ACHN (cell line): Measurements from ENCODE around the gene DSC2.

Experiments
- DNase-seq: peaks from one replicate; pipeline ENCODE4 v3.0.0-alpha.2; 2015
- in situ Hi-C: cut with HindIII; loops from 2 replicates; pipeline ENCODE4 v1.10.0; 2017; ENCODE audit warnings: low sequenced_read_pairs, low pct_ligation_motif_present, low pct_unique_long_range_greater_than_20kb

The DSC2 gene

DNA sequence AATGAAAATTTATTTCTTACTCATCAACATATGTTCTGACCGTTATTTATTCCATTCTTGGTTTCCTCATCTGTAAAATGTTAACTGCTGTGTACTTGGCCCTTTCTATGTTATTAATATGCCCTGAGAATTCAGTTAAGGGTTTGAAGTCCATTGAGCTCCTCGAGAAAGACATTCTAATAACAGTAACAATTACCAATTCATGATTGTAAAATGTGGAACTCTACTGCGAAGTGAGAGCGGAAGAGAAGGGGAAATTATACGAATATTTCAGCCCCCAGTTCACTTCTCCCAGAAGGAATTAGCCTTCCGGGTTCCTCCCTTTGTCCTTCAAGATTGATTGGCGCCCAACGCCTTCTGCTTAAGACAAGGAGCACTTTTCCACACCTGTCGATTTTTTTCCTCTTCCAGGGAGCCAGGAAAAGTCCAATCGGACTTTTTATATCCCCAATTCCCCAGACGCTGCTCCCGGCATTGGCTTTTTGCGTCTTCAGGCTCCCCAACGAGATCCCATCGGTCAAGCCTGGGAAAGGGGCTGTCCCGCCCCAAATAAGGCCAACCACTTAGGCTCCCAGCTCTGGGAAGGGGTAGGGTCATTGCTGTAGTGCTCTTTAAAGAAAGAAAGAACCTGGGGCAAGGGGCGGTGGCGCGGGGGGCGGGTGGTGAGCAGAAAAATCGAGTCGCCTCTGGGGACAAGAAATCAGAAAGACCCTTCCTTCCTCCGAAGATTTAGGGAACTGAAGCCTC is 1.6 kb downstream of the DSC2 start:
- in situ Hi-C loops: no loop called here
- no peak for DNase-seq

- in situ Hi-C loops: no loop called here
- DNase-seq: no peak
These were observed 2.6 kb downstream of the DSC2 start for GRCh38 chr18:31099450-31100230.

GRCh38 chr18:31098878-31099277 is 3.3 kb downstream of the DSC2 start:
- in situ Hi-C loops: no loop called here
- DNase-seq: no peak

GRCh38 chr18:31097666-31098065 is 4.6 kb downstream of the DSC2 start:
- DNase-seq: no peak
- in situ Hi-C loops: no loop called here

GRCh38 chr18:31093880-31094279 is 8.3 kb downstream of the DSC2 start:
- in situ Hi-C loops: no loop called here

GRCh38 chr18:31093294-31093693 is 8.9 kb downstream of the DSC2 start:
- in situ Hi-C loops: no loop called here
- DNase-seq: no peak

More at GRCh38 chr18:31093880-31094279, 8.3 kb downstream of the DSC2 start:
- DNase-seq: no peak

DNA sequence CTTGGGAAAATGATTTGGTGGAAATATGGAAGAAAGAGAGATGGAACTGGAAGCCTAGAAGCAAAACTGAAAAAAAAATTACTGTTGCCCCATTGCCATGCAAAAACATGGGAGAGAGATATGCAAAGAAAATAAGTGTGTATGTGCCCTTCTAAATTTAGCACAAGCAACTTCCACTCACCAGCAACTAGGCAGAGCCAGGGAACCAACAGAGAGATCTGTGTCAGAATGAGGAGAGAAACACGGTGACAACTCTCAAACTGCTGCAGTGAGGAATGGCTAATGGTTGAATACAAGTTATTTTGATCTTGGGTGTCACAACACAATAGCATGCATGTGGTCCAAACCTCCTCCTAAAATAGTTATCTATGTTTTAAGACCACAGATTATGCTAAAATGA is 10.9 kb downstream of the DSC2 start:
- no peak for DNase-seq
- in situ Hi-C loops: no loop called here

DNA sequence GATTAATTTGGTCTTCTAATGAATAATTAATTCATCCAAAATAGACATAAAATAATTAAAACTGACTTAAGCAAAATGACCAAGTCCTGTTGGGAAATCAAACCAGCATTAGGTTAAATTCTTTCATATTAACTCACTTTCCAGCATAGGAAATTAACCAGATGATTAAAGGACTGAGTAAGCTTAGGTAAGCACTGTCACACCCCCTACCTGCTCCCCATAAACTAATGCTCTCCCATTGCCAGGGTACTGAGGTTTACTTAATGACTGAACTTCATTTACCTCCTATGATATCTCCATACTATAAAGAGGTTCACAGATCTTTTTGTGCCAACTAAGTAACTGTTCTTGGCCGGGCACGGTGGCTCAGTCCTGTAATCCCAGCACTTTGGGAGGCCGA is 13.7 kb downstream of the DSC2 start:
- in situ Hi-C loops: no loop called here
- DNase-seq: no peak

DNA sequence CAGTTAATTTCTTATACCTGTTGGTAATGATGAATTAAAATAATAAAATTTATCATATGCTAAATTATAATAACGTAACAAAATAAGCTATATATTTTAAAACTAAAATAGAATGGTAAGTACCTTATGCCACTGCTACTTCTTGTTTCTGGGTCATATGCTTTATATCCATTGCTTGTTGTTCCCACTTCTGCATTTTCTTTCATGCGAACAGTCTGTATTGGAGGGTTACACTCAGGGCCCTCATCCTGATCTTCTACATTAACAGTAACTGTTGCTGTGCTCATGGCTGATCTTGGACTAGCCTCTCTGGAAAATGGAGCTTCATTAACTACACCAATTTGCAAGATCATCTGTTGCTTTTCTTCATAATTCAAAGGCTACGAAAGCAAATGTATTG is 22.2 kb downstream of the DSC2 start:
- no peak for DNase-seq
- in situ Hi-C loops: no loop called here

DNA sequence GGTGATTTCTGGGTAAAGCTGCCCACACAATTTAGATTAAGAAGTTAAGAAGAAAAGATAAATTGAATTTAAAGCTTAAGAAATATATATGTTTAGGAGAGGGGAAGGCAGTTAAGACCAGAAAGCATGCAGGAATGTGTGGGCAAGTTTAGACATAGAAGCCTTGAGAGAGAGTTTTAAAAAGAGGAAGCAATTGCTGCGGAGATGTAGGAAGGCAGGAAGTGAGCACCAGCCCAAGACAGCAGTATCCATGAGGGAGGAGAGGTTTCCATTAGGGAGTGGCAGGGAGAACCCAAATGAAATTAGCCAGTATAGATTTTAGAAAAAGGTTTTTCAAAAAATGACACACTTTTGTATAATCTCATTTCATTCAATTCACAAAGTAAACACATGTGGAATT is 24.3 kb downstream of the DSC2 start:
- no peak for DNase-seq
- in situ Hi-C loops: no loop called here

GRCh38 chr18:31072175-31072574 is 30.0 kb downstream of the DSC2 start:
- no peak for DNase-seq
- in situ Hi-C loops: no loop called here

- in situ Hi-C loops: no loop called here
- no peak for DNase-seq
These were observed 32.0 kb downstream of the DSC2 start for GRCh38 chr18:31070206-31070605.

DNA sequence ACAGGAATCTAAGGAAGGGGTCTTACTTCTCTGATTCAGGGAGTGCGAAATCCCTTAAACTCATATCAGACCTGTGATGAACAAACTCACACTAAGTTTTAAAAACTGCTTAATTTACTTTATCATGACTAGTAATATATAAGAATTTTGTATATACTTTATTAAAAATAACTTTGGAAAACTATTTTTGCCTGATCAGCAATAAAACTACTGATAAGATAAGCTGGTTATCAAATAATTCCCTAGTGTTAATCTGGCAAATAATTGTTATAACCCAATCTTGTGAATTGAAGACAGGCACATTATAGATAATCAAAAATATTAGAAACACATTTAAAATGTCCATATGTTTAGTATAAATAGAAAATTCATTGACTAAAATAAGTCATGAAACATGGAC is 36.0 kb downstream of the DSC2 start:
- in situ Hi-C loops: no loop called here
- DNase-seq: no peak

GRCh38 chr18:31065036-31065773 is 37.0 kb downstream of the DSC2 start:
- no peak for DNase-seq
- in situ Hi-C loops: no loop called here

- in situ Hi-C loops: no loop called here
- no peak for DNase-seq
These were observed 38.1 kb downstream of the DSC2 start for GRCh38 chr18:31064130-31064529.

DNA sequence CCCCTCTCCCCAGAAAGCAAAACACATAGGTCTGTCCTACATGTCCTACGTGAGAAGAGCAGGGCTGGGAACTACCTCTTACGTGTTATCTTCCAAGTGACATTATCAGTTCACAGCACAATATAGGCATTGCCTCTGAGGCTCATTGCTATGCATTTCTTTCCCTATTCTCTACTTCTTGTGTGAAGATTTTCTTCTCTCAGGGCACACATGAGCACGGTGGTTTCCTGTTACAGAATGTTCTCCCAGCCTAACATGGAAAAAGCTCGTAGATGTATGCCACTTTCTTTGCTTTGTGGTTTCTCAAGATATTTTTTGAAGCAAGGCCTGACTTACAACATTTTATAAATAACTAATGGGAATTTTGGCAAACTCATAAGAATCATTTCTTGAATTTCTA is 40.3 kb downstream of the DSC2 start:
- in situ Hi-C loops: no loop called here
- DNase-seq: no peak

DNA sequence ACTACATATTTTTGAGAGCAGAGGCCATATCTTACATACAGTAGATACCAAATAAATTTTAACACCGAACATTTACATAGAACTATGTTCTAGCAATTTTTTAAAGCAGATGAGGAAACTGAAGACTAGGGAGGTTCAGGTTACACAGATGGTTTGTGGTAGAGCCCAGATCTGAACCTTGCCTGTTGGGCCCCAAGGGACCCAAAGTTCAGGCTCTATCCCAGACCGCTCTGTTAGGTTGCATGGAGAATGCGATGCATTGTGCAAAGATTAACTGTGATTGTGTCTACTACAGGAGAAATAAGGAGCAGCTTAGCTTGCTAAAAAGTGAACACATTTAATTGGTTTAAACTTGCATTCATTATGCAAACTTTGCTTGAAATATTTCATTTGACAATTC is 43.3 kb downstream of the DSC2 start:
- no peak for DNase-seq
- in situ Hi-C loops: no loop called here

DNA sequence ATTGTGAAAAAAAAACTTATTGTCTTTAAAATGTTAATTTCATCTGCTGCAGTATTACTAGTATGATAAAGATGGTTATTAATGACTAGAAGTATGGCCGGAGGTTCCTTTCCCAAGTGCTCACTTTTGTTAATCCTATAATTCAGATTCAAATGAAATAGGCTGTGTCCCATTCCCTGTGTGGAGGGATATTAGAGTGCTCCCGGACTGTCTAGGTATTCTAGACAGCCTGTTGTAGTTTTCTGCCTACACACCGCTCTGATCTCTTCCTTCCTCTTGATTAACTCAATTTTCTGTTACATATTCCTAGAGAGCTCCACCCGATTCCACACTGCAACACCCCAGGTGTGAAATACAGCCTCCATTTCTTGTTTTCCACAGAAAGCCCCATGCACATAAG is 44.3 kb downstream of the DSC2 start:
- in situ Hi-C loops: no loop called here
- no peak for DNase-seq

GRCh38 chr18:31057051-31057450 is 45.2 kb downstream of the DSC2 start:
- no peak for DNase-seq
- in situ Hi-C loops: no loop called here
